HepG2 (cell line): ENCODE data around the gene METAP1D. TPM values are rescaled to one million over a fixed set of nuclear protein-coding genes. Genes with fewer than 3 reads are reported as not detected.
A peak's percentile ranks its signal among the peaks of the same experiment; 100 is the strongest.

Experiments
- GABPB1 ChIP-seq: IDR thresholded peaks from 2 replicates; pipeline ENCODE4 v1.6.1; 2016; ENCODE audit warnings: mild to moderate bottlenecking, missing genetic modification reagents, moderate library complexity, missing compliant biosample characterization
- HNF4G ChIP-seq, 2 experiments: sonication (generic) in 1 of 2; formaldehyde crosslinking in 1 of 2; IDR thresholded peaks; 2 replicates each; pipeline versions ENCODE4 v1.4.0 to v1.6.1; 2011 to 2020; ENCODE audit warnings: borderline replicate concordance in 2 of 2, low read depth in 2 of 2, mild to moderate bottlenecking in 2 of 2, low read length in 1 of 2, missing genetic modification reagents in 1 of 2, moderate library complexity in 1 of 2
- JUND ChIP-seq: sonication (generic); formaldehyde crosslinking; IDR thresholded peaks from 2 replicates; pipeline ENCODE4 v1.8.0; 2022; ENCODE audit warnings: mild to moderate bottlenecking, missing genetic modification reagents
- MAZ ChIP-seq, 2 experiments: sonication (generic) in 1 of 2; formaldehyde crosslinking in 1 of 2; IDR thresholded peaks; 2 replicates each; pipeline versions ENCODE4 v1.5.0 to v1.6.1; 2012 to 2020; ENCODE audit warnings: low read depth in 2 of 2, mild to moderate bottlenecking in 2 of 2, borderline replicate concordance in 1 of 2, improper control_type of control experiment in 1 of 2, low read length in 1 of 2, missing genetic modification reagents in 1 of 2, moderate library complexity in 1 of 2
- MEIS1 ChIP-seq: sonication (generic); formaldehyde crosslinking; IDR thresholded peaks from 2 replicates; pipeline ENCODE4 v1.9.0; 2021; ENCODE audit warnings: mild to moderate bottlenecking, missing genetic modification reagents, moderate library complexity, borderline replicate concordance
- MIXL1 ChIP-seq: IDR thresholded peaks from 2 replicates; pipeline ENCODE4 v1.6.1; 2016
- PHF8 ChIP-seq: sonication (generic); formaldehyde crosslinking; IDR thresholded peaks from 2 replicates; pipeline ENCODE4 v1.5.0; 2020; ENCODE audit warnings: missing genetic modification reagents
- SMC3 ChIP-seq: IDR thresholded peaks from 2 replicates; pipeline ENCODE4 v1.6.1; 2011; ENCODE audit warnings: low read length, improper control_type of control experiment
- ZNF3 ChIP-seq: IDR thresholded peaks from 2 replicates; pipeline ENCODE4 v1.7.0; 2017; ENCODE audit warnings: inconsistent platforms
- ZNF350 ChIP-seq: sonication (generic); formaldehyde crosslinking; IDR thresholded peaks from 2 replicates; pipeline ENCODE4 v1.4.0; 2020; ENCODE audit warnings: mild to moderate bottlenecking, low read depth, missing genetic modification reagents, borderline replicate concordance
- ZNF788 ChIP-seq: sonication (generic); formaldehyde crosslinking; IDR thresholded peaks from 2 replicates; pipeline ENCODE4 v1.5.0; 2020; ENCODE audit warnings: mild to moderate bottlenecking, missing genetic modification reagents, borderline replicate concordance
- polyA plus RNA-seq, 8 experiments: library from polyadenylated mRNA; depleted of rRNA in 3 of 8; stranded (reverse) in 7 of 8; unstranded in 1 of 8; fragments of >200 nt; fragmentation: Illumina TruSeq in 4 of 8; extraction: Trizol in 4 of 8; gene quantifications; 2 replicates each; pipeline versions ENCODE4 v1.2.1 to v1.2.3, GENCODE V29; 2011 to 2016; ENCODE audit warnings: low read depth in 4 of 8, missing spikeins in 1 of 8, mixed read lengths in 1 of 8; ENCODE audit not compliant: insufficient read depth in 1 of 8
- total RNA-seq, 5 experiments: library from RNA; depleted of rRNA; stranded (reverse); fragments of >200 nt; fragmentation: Illumina TruSeq; extraction: Trizol; gene quantifications; 2 replicates each; pipeline ENCODE4 v1.2.3, GENCODE V29; 2016; ENCODE audit warnings: low read depth in 1 of 5
- TF ChIP-seq, protein P1 (sequence below): IDR thresholded peaks from 2 replicates; pipeline ENCODE4 v1.6.1; 2016; ENCODE audit warnings: missing compliant biosample characterization, missing genetic modification reagents, borderline replicate concordance
- TF ChIP-seq, protein P2 (sequence below), 2 experiments: sonication (generic) in 1 of 2; formaldehyde crosslinking in 1 of 2; IDR thresholded peaks; 2 replicates each; pipeline versions ENCODE4 v1.6.1 to v1.9.0; 2014 to 2022; ENCODE audit warnings: antibody characterized with exemption in 1 of 2, borderline replicate concordance in 1 of 2, inconsistent platforms in 1 of 2, low read depth in 1 of 2, missing genetic modification reagents in 1 of 2
- TF ChIP-seq, protein P3 (sequence below): IDR thresholded peaks from 2 replicates; pipeline ENCODE4 v1.6.1; 2016; ENCODE audit warnings: low read depth, control low read depth
- TF ChIP-seq, protein P4 (sequence below): IDR thresholded peaks from 2 replicates; pipeline ENCODE4 v1.6.1; 2016; ENCODE audit warnings: missing genetic modification reagents, missing compliant biosample characterization
- TF ChIP-seq, protein P5 (sequence below): sonication (generic); formaldehyde crosslinking; IDR thresholded peaks from 2 replicates; pipeline ENCODE4 v1.5.0; 2020; ENCODE audit warnings: mild to moderate bottlenecking, low read depth, missing genetic modification reagents, borderline replicate concordance

METAP1D gene
- total and polyA plus RNA-seq, 2 of the 13 experiments (the other 11 are each of a cell fraction or from before 2014, with no cell fraction given) = 14.7 to 21.6 TPM

DNA sequence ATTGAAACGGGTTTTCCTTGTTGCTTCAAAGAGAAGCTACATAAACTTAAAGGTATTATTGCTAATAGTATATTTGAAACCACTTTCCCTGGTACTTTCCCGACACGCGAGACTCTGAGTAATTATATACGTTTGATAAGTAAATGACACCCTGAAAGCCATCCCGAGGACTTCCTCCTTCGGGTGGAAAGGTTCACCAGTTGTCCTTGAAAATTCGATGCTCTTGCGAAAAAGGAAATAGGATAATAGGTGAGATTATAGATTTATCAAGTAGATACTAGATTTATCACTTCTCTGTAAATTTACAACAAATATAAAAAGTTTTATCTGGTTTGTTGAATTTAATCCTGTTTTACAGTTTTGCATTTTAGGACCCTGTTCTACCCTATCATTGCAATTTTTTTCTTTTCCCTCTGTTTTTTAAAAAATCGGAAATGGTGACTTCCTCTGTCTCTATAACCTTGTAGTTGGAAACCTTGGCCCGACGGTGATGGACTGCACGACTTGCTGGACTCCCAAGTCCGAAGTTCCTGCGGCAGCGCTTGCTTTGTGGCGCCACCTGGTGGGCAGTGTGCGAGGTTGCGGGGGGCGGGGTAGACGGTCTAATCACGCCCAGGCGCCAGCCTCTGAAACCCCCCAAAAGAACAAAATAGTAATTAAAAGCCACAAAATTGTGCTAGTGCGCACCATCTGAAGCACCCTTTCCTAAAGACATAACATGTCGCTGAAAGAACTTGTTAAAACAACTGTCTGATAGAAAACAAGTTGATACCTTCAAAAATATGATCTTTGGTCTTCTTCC lies 103.9 kb downstream of the METAP1D start (continued):
- TF ChIP-seq, protein P1, sequence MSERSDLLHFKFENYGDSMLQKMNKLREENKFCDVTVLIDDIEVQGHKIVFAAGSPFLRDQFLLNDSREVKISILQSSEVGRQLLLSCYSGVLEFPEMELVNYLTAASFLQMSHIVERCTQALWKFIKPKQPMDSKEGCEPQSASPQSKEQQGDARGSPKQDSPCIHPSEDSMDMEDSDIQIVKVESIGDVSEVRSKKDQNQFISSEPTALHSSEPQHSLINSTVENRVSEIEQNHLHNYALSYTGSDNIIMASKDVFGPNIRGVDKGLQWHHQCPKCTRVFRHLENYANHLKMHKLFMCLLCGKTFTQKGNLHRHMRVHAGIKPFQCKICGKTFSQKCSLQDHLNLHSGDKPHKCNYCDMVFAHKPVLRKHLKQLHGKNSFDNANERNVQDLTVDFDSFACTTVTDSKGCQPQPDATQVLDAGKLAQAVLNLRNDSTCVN (CRISPR knock-in tag) = peak; percentile 54; the same call in 1 of the 2 replicates
- TF ChIP-seq JUND (CRISPR knock-in tag) (no peak), ZNF3 (CRISPR knock-in tag) (peak; percentile 60; the same call in 1 of the 2 replicates), SMC3 (peak; percentile 83; the same call in 1 of the 2 replicates), PHF8 (CRISPR knock-in tag) (peak; percentile 28; the same call in 1 of the 2 replicates), ZNF788 (CRISPR knock-in tag) (peak; percentile 51; the same call in 1 of the 2 replicates), MIXL1 (CRISPR knock-in tag) (0 out of 2 replicates have a peak, but pooled peaks have one; percentile 58), MEIS1 (CRISPR knock-in tag) (peak; percentile 32), MAZ (IDR thresholded peaks at IDR 0.05; ENCODE audit: borderline replicate concordance, low read depth, low read length) (no peak), MAZ (CRISPR knock-in tag; IDR thresholded peaks at IDR 0.05; ENCODE audit: low read depth) (peak; percentile 57; the same call in 1 of the 2 replicates), GABPB1 (CRISPR knock-in tag) (peak; percentile 61), ZNF350 (peak; percentile 49; the same call in 1 of the 2 replicates), HNF4G (IDR thresholded peaks at IDR 0.05; ENCODE audit: borderline replicate concordance, low read depth, low read length) (peak; percentile 95), HNF4G (CRISPR knock-in tag; IDR thresholded peaks at IDR 0.05; ENCODE audit: borderline replicate concordance, low read depth) (peak; percentile 82; the same call in 1 of the 2 replicates)
- TF ChIP-seq, protein P2, sequence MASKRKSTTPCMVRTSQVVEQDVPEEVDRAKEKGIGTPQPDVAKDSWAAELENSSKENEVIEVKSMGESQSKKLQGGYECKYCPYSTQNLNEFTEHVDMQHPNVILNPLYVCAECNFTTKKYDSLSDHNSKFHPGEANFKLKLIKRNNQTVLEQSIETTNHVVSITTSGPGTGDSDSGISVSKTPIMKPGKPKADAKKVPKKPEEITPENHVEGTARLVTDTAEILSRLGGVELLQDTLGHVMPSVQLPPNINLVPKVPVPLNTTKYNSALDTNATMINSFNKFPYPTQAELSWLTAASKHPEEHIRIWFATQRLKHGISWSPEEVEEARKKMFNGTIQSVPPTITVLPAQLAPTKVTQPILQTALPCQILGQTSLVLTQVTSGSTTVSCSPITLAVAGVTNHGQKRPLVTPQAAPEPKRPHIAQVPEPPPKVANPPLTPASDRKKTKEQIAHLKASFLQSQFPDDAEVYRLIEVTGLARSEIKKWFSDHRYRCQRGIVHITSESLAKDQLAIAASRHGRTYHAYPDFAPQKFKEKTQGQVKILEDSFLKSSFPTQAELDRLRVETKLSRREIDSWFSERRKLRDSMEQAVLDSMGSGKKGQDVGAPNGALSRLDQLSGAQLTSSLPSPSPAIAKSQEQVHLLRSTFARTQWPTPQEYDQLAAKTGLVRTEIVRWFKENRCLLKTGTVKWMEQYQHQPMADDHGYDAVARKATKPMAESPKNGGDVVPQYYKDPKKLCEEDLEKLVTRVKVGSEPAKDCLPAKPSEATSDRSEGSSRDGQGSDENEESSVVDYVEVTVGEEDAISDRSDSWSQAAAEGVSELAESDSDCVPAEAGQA (IDR thresholded peaks at IDR 0.05; ENCODE audit: low read depth) = no peak
- TF ChIP-seq, protein P2 (CRISPR knock-in tag; IDR thresholded peaks at IDR 0.05; ENCODE audit: borderline replicate concordance) = no peak
- TF ChIP-seq, protein P3, sequence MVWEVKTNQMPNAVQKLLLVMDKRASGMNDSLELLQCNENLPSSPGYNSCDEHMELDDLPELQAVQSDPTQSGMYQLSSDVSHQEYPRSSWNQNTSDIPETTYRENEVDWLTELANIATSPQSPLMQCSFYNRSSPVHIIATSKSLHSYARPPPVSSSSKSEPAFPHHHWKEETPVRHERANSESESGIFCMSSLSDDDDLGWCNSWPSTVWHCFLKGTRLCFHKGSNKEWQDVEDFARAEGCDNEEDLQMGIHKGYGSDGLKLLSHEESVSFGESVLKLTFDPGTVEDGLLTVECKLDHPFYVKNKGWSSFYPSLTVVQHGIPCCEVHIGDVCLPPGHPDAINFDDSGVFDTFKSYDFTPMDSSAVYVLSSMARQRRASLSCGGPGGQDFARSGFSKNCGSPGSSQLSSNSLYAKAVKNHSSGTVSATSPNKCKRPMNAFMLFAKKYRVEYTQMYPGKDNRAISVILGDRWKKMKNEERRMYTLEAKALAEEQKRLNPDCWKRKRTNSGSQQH (CRISPR knock-in tag) = peak; percentile 75; the same call in 1 of the 2 replicates
- TF ChIP-seq, protein P4, sequence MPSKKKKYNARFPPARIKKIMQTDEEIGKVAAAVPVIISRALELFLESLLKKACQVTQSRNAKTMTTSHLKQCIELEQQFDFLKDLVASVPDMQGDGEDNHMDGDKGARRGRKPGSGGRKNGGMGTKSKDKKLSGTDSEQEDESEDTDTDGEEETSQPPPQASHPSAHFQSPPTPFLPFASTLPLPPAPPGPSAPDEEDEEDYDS (CRISPR knock-in tag) = peak; percentile 30; the same call in 1 of the 2 replicates
- TF ChIP-seq, protein P5, sequence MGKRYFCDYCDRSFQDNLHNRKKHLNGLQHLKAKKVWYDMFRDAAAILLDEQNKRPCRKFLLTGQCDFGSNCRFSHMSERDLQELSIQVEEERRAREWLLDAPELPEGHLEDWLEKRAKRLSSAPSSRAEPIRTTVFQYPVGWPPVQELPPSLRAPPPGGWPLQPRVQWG = no peak
